Trophoblast cell (in vitro differentiated cells and primary cell): Measurements from ENCODE around the gene DGCR2.

Source experiments
- DNase-seq, 2 donors: peaks; one replicate each; pipeline ENCODE4 v3.0.0-alpha.2; 2016
- H2AFZ ChIP-seq: 2 replicates; pipeline ENCODE4 v1.6.1; 2013; ENCODE audit warnings: low read length, moderate library complexity, mild to moderate bottlenecking; ENCODE audit not compliant: insufficient read depth, poor library complexity
- H2AK5ac ChIP-seq: 2 replicates; pipeline ENCODE4 v1.6.1; 2013; ENCODE audit warnings: mild to moderate bottlenecking, low read length
- H2BK120ac ChIP-seq: 2 replicates; pipeline ENCODE4 v1.6.1; 2013; ENCODE audit warnings: low read length, mild to moderate bottlenecking, moderate library complexity; ENCODE audit not compliant: insufficient read depth, poor library complexity
- H2BK12ac ChIP-seq: 2 replicates; pipeline ENCODE4 v1.6.1; 2013; ENCODE audit warnings: mild to moderate bottlenecking, low read length, moderate library complexity
- H2BK5ac ChIP-seq: 2 replicates; pipeline ENCODE4 v1.6.1; 2013; ENCODE audit warnings: low read length, low read depth, moderate library complexity, mild to moderate bottlenecking; ENCODE audit not compliant: poor library complexity
- H3K14ac ChIP-seq: 2 replicates; pipeline ENCODE4 v1.6.1; 2013; ENCODE audit warnings: mild to moderate bottlenecking, low read length
- H3K18ac ChIP-seq: 2 replicates; pipeline ENCODE4 v1.6.1; 2013; ENCODE audit warnings: mild to moderate bottlenecking, low read length
- H3K23ac ChIP-seq: 2 replicates; pipeline ENCODE4 v1.6.1; 2013; ENCODE audit warnings: low read length
- H3K27ac ChIP-seq: 2 replicates; pipeline ENCODE4 v1.5.1; 2013; ENCODE audit warnings: low read depth, mild to moderate bottlenecking, inconsistent platforms, low read length, moderate library complexity
- H3K27me3 ChIP-seq: 2 replicates; pipeline ENCODE4 v1.6.1; 2013; ENCODE audit warnings: inconsistent platforms, mild to moderate bottlenecking, low read length, moderate library complexity; ENCODE audit not compliant: insufficient read depth
- H3K36me3 ChIP-seq, 2 experiments: 1 replicate in 1 of 2; 2 replicates in 1 of 2; pipeline ENCODE4 v1.6.1; 2013; ENCODE audit warnings: low read length in 2 of 2, mild to moderate bottlenecking in 2 of 2, moderate library complexity in 1 of 2; ENCODE audit not compliant: insufficient read depth in 2 of 2, control insufficient read depth in 1 of 2
- H3K4ac ChIP-seq: 2 replicates; pipeline ENCODE4 v1.6.1; 2013; ENCODE audit warnings: low read depth, mild to moderate bottlenecking, low read length, moderate library complexity
- H3K4me1 ChIP-seq, 2 experiments: 1 replicate in 1 of 2; 2 replicates in 1 of 2; pipeline ENCODE4 v1.6.1; 2013; ENCODE audit warnings: low read length in 2 of 2, mild to moderate bottlenecking in 2 of 2, moderate library complexity in 1 of 2; ENCODE audit not compliant: insufficient read depth in 2 of 2, control insufficient read depth in 1 of 2
- H3K4me2 ChIP-seq: 2 replicates; pipeline ENCODE4 v1.6.1; 2013; ENCODE audit warnings: inconsistent platforms, mild to moderate bottlenecking, low read length, moderate library complexity
- H3K4me3 ChIP-seq: 2 replicates; pipeline ENCODE4 v1.5.1; 2013; ENCODE audit warnings: mild to moderate bottlenecking, low read depth, low read length, inconsistent platforms
- H3K79me1 ChIP-seq: one replicate; pipeline ENCODE4 v1.6.1; 2013; ENCODE audit warnings: low read length
- H3K79me2 ChIP-seq: 2 replicates; pipeline ENCODE4 v1.6.1; 2013; ENCODE audit warnings: low read length, mild to moderate bottlenecking; ENCODE audit not compliant: control insufficient read depth, insufficient read depth, poor library complexity
- H3K9ac ChIP-seq: 2 replicates; pipeline ENCODE4 v1.6.1; 2013; ENCODE audit warnings: mild to moderate bottlenecking, low read length
- H3K9me3 ChIP-seq: 2 replicates; pipeline ENCODE4 v1.6.1; 2013; ENCODE audit warnings: low read depth, mild to moderate bottlenecking, control low read depth, inconsistent platforms, low read length; ENCODE audit not compliant: insufficient read depth
- H4K12ac ChIP-seq: 2 replicates; pipeline ENCODE4 v1.6.1; 2013; ENCODE audit warnings: low read depth, mild to moderate bottlenecking, low read length, moderate library complexity
- H4K8ac ChIP-seq: 2 replicates; pipeline ENCODE4 v1.6.1; 2013; ENCODE audit warnings: low read depth, mild to moderate bottlenecking, low read length, moderate library complexity
- H4K91ac ChIP-seq: one replicate; pipeline ENCODE4 v1.6.1; 2013; ENCODE audit warnings: low read depth, mild to moderate bottlenecking, low read length, moderate library complexity
- WGBS: extraction: QIAGEN DNeasy Blood & Tissue Kit; methylation state at CpG from one replicate; pipeline ENCODE4 v1.1.7; 2013; ENCODE audit warnings: missing lambda C conversion rate; ENCODE audit not compliant: insufficient read length, insufficient coverage; ENCODE audit errors: extremely low coverage; 5-methylcytosine and 5-hydroxymethylcytosine counted together

Gene DGCR2

GRCh38 chr22:19050117-19050516 lies 72.1 kb downstream of the DGCR2 start:
- H3K9ac ChIP-seq = no peak overlapping the region
- no peak overlapping the region for H2BK12ac ChIP-seq
- peaks cover 0 to 3% of the 10 kb centered on the region in 2 experiments for H3K4me1 ChIP-seq
- no peak for DNase-seq
- H3K23ac ChIP-seq = no peak overlapping the region
- H3K36me3 ChIP-seq = peaks cover 36 to 45% of the 10 kb centered on the region in 2 experiments
- H2AK5ac ChIP-seq = no peak overlapping the region
- no peaks in the 10 kb centered on the region for H3K9me3 ChIP-seq
- no peak overlapping the region for H3K27ac ChIP-seq
- H3K14ac ChIP-seq = no peak overlapping the region
- H3K79me2 ChIP-seq = no peaks in the 10 kb centered on the region
- no peaks in the 10 kb centered on the region for H3K27me3 ChIP-seq
- no peak overlapping the region for H4K8ac ChIP-seq
- no peak overlapping the region for H3K18ac ChIP-seq
- no peak overlapping the region for H4K91ac ChIP-seq
- no peak overlapping the region for H2BK120ac ChIP-seq
- no peak overlapping the region for H2AFZ ChIP-seq
- no peak overlapping the region for H3K4me3 ChIP-seq
- no peak overlapping the region for H4K12ac ChIP-seq
- no CpG with 5 or more reads among the region's 3 CpGs for WGBS
- H3K4me2 ChIP-seq = no peak overlapping the region
- no peaks in the 10 kb centered on the region for H3K79me1 ChIP-seq
- H2BK5ac ChIP-seq = no peak overlapping the region
- H3K4ac ChIP-seq = no peak overlapping the region

- Histone ChIP-seq H3K23ac (no peak overlapping the region), H2AK5ac (no peak overlapping the region), H2BK12ac (no peak overlapping the region), H3K79me2 (no peaks in the 10 kb centered on the region), H3K4me2 (no peak overlapping the region), H3K9ac (no peak overlapping the region), H3K4me1 (peaks cover 0 to 3% of the 10 kb centered on the region in 2 experiments), H2BK5ac (no peak overlapping the region), H3K18ac (no peak overlapping the region), H3K9me3 (no peaks in the 10 kb centered on the region), H3K27ac (no peak overlapping the region), H3K27me3 (no peaks in the 10 kb centered on the region), H2BK120ac (no peak overlapping the region), H3K14ac (no peak overlapping the region), H2AFZ (no peak overlapping the region), H3K36me3 (peaks cover 44 to 57% of the 10 kb centered on the region in 2 experiments), H3K4me3 (no peak overlapping the region), H4K91ac (no peak overlapping the region), H3K79me1 (no peaks in the 10 kb centered on the region), H4K12ac (no peak overlapping the region), H3K4ac (no peak overlapping the region), H4K8ac (no peak overlapping the region)
- no peak for DNase-seq
- no CpG with 5 or more reads among the region's 5 CpGs for WGBS
Observed at GRCh38 chr22:19048531-19048930, 73.7 kb downstream of the DGCR2 start.

- no peaks in the 10 kb centered on the region for H3K27me3 ChIP-seq
- H3K4ac ChIP-seq = no peak overlapping the region
- H3K18ac ChIP-seq = no peak overlapping the region
- H3K27ac ChIP-seq = no peak overlapping the region
- H2AFZ ChIP-seq = no peak overlapping the region
- no peak overlapping the region for H4K12ac ChIP-seq
- no peak overlapping the region for H3K23ac ChIP-seq
- no peak overlapping the region for H3K9ac ChIP-seq
- H3K4me1 ChIP-seq = peaks cover 0 to under 1% of the 10 kb centered on the region in 2 experiments
- no peaks in the 10 kb centered on the region for H3K79me1 ChIP-seq
- no CpG with 5 or more reads among the region's 11 CpGs for WGBS
- no peak overlapping the region for H4K8ac ChIP-seq
- no peak overlapping the region for H3K4me2 ChIP-seq
- no peak overlapping the region for H2BK120ac ChIP-seq
- no peaks in the 10 kb centered on the region for H3K79me2 ChIP-seq
- no peak overlapping the region for H3K14ac ChIP-seq
- no peak for DNase-seq
- no peaks in the 10 kb centered on the region for H3K9me3 ChIP-seq
- no peak overlapping the region for H2BK12ac ChIP-seq
- H3K4me3 ChIP-seq = no peak overlapping the region
- peaks cover 49 to 59% of the 10 kb centered on the region in 2 experiments for H3K36me3 ChIP-seq
- no peak overlapping the region for H2BK5ac ChIP-seq
- H4K91ac ChIP-seq = no peak overlapping the region
- no peak overlapping the region for H2AK5ac ChIP-seq
Observed at GRCh38 chr22:19047993-19048392, 74.2 kb downstream of the DGCR2 start.

- WGBS = no CpG with 5 or more reads among the region's 5 CpGs
- no peaks in the 10 kb centered on the region for H3K79me2 ChIP-seq
- H3K23ac ChIP-seq = no peak overlapping the region
- no peak overlapping the region for H2BK12ac ChIP-seq
- peaks cover 2% of the 10 kb centered on the region for H3K9me3 ChIP-seq
- H2BK5ac ChIP-seq = no peak overlapping the region
- DNase-seq = no peak
- no peak overlapping the region for H3K4me2 ChIP-seq
- H4K91ac ChIP-seq = no peak overlapping the region
- no peak overlapping the region for H4K8ac ChIP-seq
- no peak overlapping the region for H3K4me3 ChIP-seq
- no peak overlapping the region for H2AFZ ChIP-seq
- no peak overlapping the region for H3K14ac ChIP-seq
- H4K12ac ChIP-seq = no peak overlapping the region
- no peak overlapping the region for H3K4ac ChIP-seq
- no peak overlapping the region for H3K18ac ChIP-seq
- no peaks in the 10 kb centered on the region for H3K4me1 ChIP-seq
- no peak overlapping the region for H2BK120ac ChIP-seq
- peaks cover 55 to 61% of the 10 kb centered on the region in 2 experiments for H3K36me3 ChIP-seq
- H3K9ac ChIP-seq = no peak overlapping the region
- H2AK5ac ChIP-seq = no peak overlapping the region
- no peaks in the 10 kb centered on the region for H3K27me3 ChIP-seq
- H3K79me1 ChIP-seq = no peaks in the 10 kb centered on the region
- no peak overlapping the region for H3K27ac ChIP-seq
Observed at GRCh38 chr22:19046719-19047609, 75.2 kb downstream of the DGCR2 start.
